GM21360 (cell line): ENCODE measurements around the gene CHRD.

Experiments
- ATAC-seq: cut with Tn5 transposase; IDR thresholded peaks from one replicate; pipeline ENCODE4 v1.9.1; 2021; ENCODE audit warnings: mild to moderate bottlenecking, moderate library complexity; ENCODE audit not compliant: unreplicated experiment

Gene CHRD

DNA sequence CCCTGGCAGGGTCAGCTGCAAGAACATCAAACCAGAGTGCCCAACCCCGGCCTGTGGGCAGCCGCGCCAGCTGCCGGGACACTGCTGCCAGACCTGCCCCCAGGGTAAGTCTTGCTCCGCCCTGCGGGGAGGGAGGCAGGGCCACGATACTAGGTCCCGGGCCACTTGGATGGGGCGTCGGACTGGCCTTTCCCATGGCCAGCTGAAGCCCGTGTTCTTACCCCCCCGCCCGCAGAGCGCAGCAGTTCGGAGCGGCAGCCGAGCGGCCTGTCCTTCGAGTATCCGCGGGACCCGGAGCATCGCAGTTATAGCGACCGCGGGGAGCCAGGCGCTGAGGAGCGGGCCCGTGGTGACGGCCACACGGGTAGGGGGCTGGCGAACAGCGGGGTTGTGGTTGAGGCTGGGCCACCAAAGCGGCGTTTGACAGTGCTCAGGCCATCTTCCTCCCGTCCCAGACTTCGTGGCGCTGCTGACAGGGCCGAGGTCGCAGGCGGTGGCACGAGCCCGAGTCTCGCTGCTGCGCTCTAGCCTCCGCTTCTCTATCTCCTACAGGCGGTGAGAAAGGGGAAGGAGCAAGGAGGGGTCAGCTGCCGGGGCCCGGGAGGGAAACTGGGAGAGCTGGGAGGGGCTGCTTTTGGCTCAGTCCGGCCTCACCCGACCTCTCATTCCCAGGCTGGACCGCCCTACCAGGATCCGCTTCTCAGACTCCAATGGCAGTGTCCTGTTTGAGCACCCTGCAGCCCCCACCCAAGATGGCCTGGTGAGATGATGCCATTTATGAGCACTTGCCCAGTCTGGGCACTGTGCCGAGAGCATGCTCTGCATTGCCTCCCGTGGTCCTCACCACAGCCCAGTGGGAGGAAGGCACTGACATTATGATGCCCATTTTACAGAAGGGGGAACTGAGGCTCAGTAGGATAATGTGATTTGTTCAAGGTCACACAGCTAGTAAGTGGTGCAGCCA lies 1.7 kb downstream of the CHRD start:
- no peak for ATAC-seq

DNA sequence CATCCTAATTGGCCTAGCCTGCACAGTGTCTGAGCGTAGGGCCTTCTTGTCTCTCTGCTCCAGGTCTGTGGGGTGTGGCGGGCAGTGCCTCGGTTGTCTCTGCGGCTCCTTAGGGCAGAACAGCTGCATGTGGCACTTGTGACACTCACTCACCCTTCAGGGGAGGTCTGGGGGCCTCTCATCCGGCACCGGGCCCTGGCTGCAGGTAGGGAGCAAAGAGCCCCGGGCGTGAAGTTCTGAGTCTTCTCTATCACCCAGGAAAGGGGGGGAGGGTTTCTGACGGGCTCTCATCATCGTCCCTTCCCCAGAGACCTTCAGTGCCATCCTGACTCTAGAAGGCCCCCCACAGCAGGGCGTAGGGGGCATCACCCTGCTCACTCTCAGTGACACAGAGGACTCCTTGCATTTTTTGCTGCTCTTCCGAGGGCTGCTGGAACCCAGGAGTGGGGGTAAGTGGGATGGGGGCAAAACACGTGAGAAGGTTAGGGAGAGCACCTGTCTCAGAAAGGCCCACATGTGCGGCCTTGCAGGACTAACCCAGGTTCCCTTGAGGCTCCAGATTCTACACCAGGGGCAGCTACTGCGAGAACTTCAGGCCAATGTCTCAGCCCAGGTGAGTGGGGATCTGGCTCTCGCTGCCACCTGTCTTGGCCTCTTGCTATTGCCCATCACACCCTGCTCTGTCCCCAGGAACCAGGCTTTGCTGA lies 2.6 kb downstream of the CHRD start:
- no peak for ATAC-seq

DNA sequence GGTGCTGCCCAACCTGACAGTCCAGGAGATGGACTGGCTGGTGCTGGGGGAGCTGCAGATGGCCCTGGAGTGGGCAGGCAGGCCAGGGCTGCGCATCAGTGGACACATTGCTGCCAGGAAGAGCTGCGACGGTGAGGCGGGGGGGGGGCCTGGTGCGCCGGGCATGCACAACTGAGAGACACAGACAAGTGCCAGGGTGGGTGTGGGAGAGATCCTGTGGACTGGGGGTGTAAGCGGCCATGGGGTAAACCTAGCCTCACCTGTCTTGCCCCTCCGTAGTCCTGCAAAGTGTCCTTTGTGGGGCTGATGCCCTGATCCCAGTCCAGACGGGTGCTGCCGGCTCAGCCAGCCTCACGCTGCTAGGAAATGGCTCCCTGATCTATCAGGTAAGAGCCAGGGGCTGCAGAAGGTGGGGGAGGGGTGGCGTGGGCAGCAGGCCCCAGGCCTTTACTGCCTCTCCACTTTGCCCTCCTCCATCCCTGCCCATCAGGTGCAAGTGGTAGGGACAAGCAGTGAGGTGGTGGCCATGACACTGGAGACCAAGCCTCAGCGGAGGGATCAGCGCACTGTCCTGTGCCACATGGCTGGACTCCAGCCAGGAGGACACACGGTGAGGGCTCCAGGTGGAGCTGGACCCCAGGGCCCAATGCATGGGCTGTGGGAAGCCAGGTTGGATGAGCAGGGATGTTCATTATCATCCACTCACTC lies 3.3 kb downstream of the CHRD start:
- ATAC-seq, result no peak

DNA sequence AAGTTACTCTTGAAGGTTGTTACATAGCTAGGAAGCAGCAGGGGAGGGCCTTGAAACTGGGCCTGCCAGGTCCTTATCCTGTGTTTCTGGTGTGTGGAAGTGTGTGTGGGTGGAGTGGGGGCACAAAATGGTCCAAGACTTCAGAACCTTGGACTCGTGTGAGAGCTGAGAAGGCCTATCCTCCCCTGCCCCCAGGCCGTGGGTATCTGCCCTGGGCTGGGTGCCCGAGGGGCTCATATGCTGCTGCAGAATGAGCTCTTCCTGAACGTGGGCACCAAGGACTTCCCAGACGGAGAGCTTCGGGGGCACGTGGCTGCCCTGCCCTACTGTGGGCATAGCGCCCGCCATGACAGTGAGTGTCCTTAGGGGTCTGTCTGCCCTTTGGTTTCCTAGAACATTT lies 4.5 kb downstream of the CHRD start:
- ATAC-seq, result no peak

DNA sequence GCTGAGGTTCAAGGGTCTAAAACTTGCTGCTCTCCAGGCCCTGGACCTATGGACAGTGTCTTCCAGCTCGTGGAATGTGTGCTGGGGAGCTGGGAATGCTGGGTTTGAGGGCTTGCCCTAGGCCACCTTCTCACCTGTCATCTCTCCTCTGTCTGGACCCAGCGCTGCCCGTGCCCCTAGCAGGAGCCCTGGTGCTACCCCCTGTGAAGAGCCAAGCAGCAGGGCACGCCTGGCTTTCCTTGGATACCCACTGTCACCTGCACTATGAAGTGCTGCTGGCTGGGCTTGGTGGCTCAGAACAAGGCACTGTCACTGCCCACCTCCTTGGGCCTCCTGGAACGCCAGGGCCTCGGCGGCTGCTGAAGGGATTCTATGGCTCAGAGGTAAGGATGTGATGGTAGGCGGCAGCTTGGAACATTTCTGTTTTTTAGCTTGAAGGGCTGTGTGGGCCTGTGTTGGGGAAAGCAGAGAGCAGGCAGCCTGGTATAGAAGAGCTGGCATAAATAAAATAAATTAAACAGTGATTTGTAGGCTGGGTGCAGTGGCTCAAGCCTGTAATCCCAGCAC lies 5.1 kb downstream of the CHRD start:
- no peak for ATAC-seq

DNA sequence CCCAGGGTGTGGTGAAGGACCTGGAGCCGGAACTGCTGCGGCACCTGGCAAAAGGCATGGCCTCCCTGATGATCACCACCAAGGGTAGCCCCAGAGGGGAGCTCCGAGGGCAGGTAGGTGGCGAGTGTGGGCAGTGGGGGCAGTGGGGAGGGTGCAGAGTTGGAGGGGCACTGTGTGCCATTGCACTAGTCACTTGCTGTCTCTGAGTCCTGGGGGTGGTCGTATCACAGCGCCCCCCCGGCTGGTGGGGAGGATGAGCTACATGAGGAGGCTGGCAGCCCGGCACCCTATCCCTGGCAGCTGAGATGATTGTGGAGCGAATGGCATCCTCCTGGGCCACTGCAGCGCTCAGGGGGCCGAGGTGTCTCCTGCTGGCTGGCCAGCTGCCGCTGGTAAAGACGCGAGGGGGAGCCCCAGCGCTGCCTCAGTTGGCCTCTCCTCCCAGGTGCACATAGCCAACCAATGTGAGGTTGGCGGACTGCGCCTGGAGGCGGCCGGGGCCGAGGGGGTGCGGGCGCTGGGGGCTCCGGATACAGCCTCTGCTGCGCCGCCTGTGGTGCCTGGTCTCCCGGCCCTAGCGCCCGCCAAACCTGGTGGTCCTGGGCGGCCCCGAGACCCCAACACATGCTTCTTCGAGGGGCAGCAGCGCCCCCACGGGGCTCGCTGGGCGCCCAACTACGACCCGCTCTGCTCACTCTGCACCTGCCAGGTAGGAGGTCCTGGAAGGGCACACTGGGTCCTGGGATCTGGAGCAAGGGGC lies 6.4 kb downstream of the CHRD start:
- ATAC-seq, result no peak

DNA sequence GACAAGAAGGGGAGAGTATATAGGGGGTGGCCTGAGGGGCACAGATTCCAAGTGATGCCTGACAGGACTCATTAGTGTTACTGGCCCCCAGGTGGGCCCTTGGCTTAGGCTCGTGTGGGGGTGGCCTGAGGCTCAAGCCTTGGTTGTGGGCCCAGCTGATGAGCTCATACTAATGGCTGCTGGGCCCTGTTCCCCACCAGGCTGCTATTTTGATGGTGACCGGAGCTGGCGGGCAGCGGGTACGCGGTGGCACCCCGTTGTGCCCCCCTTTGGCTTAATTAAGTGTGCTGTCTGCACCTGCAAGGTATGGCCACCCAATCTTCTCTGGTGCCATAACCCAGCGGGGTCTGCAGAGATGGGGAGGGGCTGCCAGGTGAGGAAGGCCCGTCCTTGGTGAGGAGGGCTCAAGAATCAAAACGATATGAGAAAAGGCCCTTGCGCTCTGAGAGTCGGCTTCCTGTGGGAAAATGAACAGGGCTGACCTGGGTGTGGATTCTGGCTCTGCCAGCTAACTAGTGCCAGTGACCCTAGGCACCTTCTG lies 7.4 kb downstream of the CHRD start:
- no peak for ATAC-seq

DNA sequence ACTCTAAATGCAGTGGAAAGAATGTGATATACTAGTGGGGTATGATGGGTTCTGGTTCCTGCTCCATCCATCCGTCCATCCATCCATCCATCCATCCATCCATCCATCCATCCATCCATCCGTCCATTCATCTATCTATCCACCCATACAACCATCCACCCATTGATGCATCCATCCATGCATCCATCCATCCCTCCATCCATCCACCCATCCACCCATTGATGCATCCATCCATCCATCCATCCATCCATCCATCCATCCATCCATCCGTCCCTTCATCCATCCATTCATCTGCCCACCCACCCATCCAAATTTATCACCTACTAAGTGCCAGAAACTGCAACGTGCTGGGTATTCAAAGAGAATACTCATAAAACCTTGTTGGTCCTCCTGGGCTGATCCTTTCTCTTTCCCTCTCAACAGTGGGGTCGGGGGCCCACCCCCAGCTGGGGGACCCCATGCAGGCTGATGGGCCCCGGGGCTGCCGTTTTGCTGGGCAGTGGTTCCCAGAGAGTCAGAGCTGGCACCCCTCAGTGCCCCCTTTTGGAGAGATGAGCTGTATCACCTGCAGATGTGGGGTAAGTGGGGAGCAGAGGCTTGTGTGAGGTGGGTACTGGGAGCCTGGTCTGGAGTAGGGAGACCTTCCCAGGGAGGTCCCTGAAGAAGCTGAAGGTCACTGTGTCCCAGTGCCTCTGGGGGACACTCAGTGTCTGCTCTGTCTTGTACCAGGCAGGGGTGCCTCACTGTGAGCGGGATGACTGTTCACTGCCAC lies 8.5 kb downstream of the CHRD start:
- no peak for ATAC-seq

DNA sequence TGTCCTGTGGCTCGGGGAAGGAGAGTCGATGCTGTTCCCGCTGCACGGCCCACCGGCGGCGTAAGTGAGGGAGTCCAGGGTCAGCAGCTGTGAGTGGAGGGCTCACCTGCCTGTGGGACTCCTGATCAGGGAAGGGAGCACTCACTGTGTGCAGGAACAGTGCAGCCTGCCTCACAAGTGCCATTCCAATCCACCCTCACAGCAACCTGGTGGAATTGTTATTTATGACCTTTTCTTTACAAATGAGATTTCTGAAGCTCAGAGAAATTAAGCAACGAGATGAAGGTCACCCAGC lies 9.0 kb downstream of the CHRD start:
- no peak for ATAC-seq

DNA sequence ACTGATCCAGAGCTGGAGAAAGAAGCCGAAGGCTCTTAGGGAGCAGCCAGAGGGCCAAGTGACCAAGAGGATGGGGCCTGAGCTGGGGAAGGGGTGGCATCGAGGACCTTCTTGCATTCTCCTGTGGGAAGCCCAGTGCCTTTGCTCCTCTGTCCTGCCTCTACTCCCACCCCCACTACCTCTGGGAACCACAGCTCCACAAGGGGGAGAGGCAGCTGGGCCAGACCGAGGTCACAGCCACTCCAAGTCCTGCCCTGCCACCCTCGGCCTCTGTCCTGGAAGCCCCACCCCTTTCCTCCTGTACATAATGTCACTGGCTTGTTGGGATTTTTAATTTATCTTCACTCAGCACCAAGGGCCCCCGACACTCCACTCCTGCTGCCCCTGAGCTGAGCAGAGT lies 9.5 kb downstream of the CHRD start:
- no peak for ATAC-seq

DNA sequence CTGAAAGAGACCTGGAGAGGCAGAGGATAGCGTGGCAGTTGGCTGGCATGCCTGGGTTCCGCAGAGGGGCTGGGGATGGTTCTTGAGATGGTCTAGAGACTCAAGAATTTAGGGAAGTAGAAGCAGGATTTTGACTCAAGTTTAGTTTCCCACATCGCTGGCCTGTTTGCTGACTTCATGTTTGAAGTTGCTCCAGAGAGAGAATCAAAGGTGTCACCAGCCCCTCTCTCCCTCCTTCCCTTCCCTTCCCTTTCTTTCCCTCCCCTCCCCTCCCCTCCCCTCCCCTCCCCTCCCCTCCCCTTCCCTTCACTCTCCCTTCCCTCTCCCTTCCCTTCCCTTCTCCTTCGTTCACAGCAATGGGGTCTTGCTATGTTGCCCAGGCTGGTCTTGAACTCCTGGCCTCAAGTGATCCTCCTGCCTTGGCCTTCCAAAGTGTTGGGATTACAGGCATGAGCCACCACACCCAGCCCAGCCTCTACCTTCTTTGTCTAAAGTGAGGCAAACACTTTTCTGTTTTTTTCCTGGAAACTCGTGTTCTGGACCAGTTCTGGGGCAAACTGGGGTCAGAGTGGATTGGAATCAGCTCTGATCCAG lies 10.2 kb downstream of the CHRD start:
- ATAC-seq, result no peak

DNA sequence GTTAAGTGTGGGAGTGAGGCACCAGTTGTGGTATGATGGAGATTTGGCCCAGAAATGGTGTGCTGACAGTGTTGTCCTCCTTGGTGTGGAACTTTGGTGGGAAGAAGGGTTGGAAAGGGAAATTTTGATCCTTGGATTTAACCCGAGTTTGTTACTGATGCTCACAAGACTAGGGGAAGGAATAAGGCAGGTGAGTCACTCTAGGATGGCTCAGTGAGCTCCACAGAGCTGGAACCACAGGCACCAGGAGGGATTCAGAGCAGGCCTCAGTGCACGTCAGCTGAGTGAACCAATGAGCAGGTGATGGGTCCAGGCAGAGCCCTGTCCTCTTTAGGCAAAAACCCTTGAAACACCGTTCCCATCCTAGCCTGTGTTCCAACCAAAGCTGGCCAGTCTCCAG lies 11.4 kb downstream of the CHRD start:
- no peak for ATAC-seq

DNA sequence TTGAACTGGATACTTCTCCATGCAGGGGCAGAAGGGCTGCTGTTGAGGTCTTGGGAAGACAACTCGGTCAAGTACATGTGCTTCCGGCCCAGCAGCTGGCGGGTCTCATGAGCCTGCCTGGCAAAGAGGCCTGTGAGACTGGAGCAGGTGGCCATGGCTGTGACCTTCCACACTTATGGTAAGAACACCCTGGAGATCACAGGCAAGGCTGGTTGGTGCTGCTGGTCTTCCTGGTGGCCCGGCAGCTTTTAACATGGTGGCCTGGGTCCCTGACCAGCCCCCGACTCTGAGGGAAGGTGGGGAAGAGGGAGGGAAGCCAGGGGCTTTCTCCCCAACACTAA lies 15.4 kb downstream of the CHRD start:
- ATAC-seq, result no peak

DNA sequence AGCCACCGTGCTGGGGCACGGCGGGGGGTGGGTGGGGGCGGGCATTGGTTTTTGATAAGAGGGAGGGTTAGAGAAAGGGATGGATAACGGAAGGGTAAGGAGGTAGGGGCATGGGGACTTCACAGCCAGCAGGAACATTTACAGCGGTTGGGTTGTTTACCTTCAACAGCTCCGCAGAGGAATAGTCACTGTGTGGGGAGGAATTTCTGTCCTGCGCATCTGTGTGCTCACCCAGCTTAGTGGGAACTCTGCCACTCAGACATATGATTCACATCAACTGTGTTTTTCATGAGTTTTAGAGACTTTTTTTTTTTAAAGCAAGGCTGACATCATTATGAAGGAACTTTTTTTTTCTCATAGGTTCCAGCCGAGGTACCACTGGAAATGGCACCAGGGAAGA lies 19.6 kb downstream of the CHRD start:
- ATAC-seq, result no peak

DNA sequence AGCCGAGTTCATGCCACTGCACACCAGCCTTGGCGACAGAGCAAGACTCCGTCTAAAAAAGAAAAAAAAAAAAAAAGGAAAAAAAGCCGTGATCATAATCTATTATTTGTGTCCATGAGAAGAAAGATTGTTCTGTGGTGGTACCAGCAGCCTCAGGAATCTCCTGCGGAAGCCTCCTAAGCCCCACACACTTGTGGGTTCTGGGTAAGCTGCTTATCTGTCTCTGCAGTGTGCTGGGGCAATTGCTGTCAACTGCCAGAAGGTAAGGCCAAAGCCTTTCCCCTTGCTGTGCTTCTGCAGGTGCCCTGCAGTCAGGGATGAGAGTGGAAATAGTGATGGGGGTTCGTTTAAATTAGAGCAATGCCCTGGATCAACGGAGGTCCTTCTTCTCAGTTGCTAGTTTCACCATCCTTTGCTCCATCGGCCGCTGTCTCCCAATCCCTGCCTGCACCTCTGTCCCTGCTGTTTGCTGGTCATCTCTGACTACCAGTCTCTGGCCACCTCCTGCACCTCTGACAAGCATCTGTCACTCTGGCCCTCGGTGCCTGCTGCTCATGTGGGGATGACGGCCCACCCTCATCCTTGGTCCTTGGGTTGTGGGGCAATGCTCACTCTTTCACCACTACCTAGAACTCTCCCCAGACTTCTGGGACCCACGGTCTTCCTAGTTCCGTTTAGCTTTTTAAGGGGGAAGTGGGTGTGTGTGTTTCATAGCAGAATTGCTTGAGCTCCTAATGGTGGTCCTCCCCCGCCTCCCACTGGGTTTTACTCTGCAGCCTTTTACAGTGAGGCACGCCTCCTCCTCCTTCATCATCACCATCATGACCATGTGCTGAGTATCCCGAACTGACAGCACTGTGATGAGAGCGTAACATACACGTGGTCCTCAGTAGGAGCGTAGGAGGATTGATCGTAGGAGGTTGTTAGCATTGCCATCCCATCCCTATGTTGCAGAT lies 25.5 kb downstream of the CHRD start:
- ATAC-seq, result no peak

DNA sequence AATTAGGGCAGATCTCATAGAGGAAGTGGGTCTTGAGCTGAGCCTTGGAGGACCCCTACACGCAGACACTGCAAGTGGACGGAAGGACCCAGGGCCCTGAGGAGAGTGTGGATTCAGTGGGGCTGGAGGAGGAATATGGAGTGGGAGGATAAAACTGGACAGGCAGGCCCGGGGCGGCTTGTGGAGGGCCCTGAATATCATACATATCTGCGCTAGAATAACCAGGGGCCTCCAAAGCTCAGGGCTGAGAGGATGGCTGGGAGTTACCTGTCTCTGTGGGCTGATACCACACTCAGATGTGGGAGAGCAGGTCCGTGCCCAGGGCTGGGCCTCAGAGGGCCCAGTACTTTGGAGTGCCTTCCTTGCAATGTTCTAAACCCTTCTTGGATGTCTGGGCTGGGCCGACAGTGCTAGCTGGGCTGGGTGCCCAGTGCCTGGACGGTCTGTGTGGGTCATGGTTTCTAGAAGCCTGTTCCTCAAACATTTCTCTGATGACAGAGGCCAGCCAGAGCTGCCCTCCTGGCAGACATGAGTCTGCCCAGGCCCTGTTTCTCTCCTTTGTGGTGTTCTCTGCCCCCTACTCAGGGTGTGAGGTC lies 29.6 kb downstream of the CHRD start:
- ATAC-seq, result no peak

DNA sequence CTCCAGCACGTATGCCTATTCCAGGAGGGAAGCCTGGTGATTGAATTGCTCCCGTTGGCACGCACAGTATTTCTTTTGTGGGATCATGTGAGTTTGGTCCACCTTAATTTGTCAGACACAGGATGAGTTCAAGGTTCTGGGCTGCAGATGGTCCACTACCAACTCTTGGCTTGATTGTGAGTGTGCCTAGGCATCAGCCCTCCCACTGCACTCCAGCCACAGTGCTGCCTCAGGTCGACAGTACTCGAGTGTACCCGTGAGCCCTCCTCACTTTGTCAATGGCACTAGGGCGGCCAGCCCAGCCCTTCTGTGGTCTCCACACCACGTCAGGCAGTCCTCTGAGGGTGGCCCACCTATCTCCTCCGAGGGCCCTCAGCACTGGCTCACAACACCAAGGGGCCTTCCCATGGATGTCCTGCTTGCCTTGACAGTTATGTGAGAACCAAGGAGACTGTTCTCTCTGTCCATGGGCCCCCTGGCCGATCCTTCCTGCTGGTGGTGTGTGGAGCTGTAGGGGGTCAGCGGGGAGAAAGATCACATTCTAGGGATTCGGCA lies 30.2 kb downstream of the CHRD start:
- no peak for ATAC-seq
